Posterior cingulate gyrus (tissue), 11 donors: ENCODE results near the gene TMEM236.

Experiments
- DNase-seq, 10 donors: peaks; one replicate each; pipeline versions ENCODE4 v3.0.0 to v3.0.0-alpha.2; 2020 to 2021; ENCODE audit warnings: mixed read lengths in 3 of 10
- intact Hi-C: fragments of 100-400 bp; cut with DNase I; formaldehyde crosslinking; loops from one replicate; pipeline ENCODE4 v1.15.1; 2023

The TMEM236 gene

DNA sequence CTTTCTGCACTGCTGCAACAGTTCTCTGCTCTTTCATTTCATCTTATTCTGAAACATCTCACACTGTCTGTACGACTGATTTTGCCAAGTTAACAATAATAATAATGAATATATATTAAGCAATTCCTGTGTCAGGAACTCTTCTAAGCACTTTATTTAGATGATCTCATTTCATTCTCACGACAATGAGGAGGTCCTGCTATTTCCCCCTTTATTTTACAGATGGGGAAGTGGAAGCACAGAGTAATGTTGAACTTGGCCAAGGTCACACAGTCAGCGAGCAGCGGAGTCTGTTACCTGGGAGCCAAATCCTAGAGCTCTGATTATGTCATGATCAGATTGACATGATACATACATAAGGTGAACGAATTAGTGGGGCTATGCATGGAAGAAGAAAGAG lies 63.0 kb downstream of the TMEM236 start:
- no peak for DNase-seq

GRCh38 chr10:17816199-17816598 lies 64.2 kb downstream of the TMEM236 start:
- intact Hi-C loops: no loop called here
- DNase-seq: no peak

More for the DNA sequence above, 63.0 kb downstream of the TMEM236 start:
- intact Hi-C loops: no loop called here

GRCh38 chr10:17817316-17817715 lies 65.3 kb downstream of the TMEM236 start:
- intact Hi-C loops: no loop called here
- DNase-seq: no peak

GRCh38 chr10:17817790-17818189 lies 65.8 kb downstream of the TMEM236 start:
- DNase-seq: no peak
- intact Hi-C loops: no loop called here

- intact Hi-C loops: no loop called here
Measured at GRCh38 chr10:17819836-17820235, 67.8 kb downstream of the TMEM236 start.

DNA sequence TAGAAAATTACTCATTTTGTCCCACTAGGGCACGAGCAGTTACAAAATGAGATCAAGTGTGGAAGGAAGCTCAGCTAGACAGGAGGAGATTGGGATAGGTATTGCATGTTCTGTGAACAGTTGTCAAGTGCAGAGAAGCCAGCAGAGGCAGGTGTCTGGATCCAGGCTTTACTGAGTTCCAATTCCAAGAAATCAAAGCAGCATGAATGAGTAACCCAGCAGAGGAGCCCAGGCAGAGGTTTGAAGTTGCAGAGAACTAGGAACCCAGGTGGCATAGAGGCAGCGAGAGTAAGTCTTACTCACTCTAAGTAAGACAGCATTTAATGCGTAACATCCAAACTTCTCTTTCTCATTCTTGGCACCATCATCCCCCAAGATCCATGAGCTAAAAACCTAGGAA lies 68.9 kb downstream of the TMEM236 start:
- no peak for DNase-seq
- intact Hi-C loops: no loop called here

More at GRCh38 chr10:17819836-17820235, 67.8 kb downstream of the TMEM236 start:
- DNase-seq: no peak

- intact Hi-C loops: no loop called here
- DNase-seq: no peak
Measured at GRCh38 chr10:17821893-17822292, 69.9 kb downstream of the TMEM236 start.

- intact Hi-C loops: no loop called here
- DNase-seq: no peak
Measured at GRCh38 chr10:17831341-17831740, 79.3 kb downstream of the TMEM236 start.

- intact Hi-C loops: no loop called here
- no peak for DNase-seq
Measured at GRCh38 chr10:17831896-17832295, 79.9 kb downstream of the TMEM236 start.

DNA sequence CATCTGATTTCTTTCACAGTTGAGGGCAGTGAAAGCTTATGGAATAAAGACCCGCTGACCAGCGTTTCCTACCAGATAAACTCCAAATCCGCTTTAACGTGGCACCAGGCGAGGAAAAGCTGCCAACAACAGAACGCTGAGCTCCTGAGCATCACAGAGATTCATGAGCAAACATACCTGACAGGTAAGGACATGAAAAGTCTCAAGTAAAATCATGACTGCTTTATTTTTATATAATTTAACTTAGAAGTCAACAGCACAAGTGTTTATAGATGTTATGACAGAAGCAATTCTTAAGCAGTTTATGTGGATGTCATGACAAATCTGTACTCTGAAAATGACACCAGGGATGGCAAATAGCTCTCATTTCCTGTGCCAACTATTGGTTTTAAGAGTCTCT lies 81.7 kb downstream of the TMEM236 start:
- intact Hi-C loops: no loop called here
- DNase-seq: no peak

- no peak for DNase-seq
- intact Hi-C loops: no loop called here
Measured at GRCh38 chr10:17835688-17836087, 83.7 kb downstream of the TMEM236 start.

DNA sequence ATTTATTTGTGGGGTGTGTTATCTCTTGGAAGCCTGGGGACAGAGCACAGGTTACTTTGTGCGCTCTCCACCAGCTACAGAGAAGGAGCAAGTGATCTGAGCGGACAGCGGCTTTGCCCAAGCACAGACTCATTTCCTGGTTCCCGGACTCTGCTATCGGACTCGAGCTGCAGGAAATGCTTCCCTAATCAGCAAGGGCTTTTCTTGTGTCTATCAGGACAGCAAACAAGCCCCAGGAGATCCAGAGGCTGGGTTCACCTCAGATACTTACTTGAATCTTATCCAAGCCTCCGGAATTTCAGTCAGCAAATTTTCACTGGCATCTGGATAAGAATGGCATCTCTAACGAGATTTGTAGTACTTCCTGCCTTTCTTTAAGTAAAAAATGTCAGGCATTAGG lies 84.9 kb downstream of the TMEM236 start:
- intact Hi-C loops: no loop called here
- DNase-seq: no peak

DNA sequence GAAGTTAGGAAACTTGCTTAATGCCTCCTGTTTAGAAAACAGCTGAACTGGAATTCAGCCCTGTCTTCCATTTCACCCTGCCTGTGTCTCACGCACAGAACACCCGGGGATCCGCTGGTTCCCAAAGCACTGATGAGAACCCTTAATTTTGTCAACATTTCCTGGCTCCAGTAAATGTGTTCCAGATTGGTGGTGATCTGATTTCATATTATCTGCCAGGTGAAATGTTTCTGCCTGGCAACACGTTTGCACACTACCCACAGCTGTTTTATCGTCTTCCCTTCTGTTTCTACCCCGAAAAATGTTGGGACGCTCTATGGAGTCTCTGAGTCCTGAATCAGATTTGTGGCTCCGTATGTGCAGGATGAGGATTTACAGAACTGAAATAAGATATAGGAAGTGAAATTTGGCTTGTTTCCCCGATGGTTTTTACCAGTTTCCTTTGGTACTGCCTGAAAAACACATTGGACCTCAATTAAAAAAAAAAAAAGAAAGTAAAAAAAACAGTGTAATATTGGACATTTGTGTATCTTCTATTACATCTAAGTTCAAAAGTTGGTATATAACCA lies 86.2 kb downstream of the TMEM236 start:
- DNase-seq: no peak
- intact Hi-C loops: no loop called here

DNA sequence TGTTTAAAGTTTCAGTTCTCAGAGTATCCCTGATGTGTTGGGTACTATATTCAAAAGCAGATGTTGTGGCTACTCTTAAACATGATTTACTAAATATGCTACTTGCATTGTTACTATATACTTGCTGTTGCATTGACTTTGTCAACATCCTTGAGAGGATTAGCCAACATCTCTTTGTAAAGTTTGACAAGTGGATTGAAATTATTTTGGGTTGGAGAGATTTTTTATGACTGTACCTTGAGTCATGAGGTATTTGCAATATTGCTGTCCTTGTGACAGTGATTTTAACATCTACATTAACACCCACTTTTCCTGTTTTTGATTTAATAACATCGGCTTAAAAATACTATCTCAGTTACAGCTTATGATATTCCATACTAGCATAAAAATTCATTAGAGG lies 89.0 kb downstream of the TMEM236 start:
- DNase-seq: no peak
- intact Hi-C loops: no loop called here

DNA sequence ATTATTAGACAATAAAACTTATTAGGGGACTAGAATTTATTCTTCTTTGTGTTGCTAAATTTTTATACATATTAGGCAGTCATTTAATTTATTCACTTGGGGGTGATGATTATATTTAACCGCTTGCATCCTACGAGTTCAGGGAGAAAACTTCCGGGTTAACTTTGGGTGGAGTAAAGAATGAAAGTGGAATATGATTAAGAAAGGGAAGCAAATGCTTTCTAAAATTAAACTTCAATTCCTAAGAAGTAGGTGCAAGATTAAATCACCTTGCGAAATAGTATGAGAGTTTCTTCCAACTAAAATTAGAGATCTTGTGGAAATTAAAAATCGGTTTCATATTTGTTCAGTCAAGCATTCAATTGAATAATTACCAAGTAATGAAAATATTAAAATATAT lies 90.6 kb downstream of the TMEM236 start:
- no peak for DNase-seq
- intact Hi-C loops: no loop called here

DNA sequence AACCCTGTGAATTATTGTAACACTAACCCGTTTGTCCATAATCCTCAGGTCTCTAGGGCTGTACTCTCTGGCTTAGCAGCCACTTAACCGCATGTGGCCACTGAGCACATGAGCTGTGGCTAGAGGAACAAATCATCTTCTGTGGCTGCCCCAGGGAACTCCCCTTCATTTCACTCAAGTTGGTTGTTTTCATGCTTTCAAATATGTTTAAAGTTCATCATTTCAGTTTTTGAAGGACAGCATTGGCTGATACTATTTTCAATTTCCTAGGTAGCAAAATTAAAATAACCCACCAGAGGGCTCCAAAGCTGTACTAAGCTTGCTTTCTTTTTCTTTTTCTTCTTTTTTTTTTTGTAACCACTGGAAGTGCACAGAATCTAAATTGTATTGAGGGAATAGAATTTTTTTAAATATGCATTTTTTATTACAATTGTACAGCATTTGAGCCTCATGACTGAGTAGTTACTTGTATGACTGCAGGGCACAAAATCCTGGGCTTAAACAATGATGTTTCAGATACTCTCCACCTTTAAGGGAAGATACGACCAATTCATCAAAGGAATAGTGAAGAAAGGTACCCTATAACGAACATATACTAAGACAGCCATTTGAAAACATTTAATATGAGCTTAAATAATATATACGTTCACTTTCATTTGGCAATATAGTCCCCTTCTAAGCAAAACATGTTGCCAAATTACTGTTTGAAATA lies 95.7 kb downstream of the TMEM236 start:
- no peak for DNase-seq
- intact Hi-C loops: no loop called here

DNA sequence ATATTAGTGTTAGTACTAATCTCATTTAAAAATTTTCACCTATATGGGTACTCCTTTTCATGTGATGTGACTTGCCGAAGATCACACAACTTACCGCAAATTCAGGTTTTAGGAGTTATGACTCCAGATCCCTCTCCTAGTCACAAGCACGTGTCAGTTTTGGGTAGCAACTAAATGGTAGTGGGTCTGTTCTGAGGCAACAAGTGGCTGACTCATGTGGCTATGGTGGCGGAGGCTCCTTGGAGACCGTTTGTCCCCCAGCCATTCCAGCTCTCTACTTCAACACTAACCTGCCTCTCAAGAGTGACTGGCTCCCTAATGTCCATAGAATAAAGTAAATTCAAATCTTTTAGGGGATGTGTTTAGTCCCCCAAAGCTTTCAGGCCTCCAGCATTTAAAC lies 96.6 kb downstream of the TMEM236 start:
- intact Hi-C loops: loop anchor here (1.0 kb wide), 1 partner anchor 367 kb away; no protein-coding TSS in a partner anchor
- DNase-seq: no peak
